Measurements from ENCODE around the gene FMO4. TPM values are rescaled to one million over a fixed set of nuclear protein-coding genes. Genes with fewer than 3 reads are reported as not detected.
"Not testable (repeated sequence)": the region's sequence is repeated elsewhere in the genome, so short reads cannot be mapped to it uniquely, and the experiment has no call there.

The FMO4 gene
- total RNA-seq, 1 experiment from 2014 or later, result 2.6 TPM

GRCh38 chr1:171298696-171299095 lies 15.3 kb upstream of the FMO4 start:
- DNase-seq, result peak; percentile 13
- no peaks in the 10 kb centered on the region for H3K36me3 ChIP-seq (replicated peaks; ENCODE audit: control insufficient read depth, insufficient read depth, low read length)
- H3K4me3 ChIP-seq (ENCODE audit: insufficient read depth, low read depth, low read length), result no peak overlapping the region
- H3K27me3 ChIP-seq (ENCODE audit: control insufficient read depth, insufficient read depth, low read length), result no peaks in the 10 kb centered on the region

GRCh38 chr1:171299342-171299741 lies 14.6 kb upstream of the FMO4 start:
- no peaks in the 10 kb centered on the region for H3K27me3 ChIP-seq (ENCODE audit: control insufficient read depth, insufficient read depth, low read length)
- no peak overlapping the region for H3K4me3 ChIP-seq (ENCODE audit: insufficient read depth, low read depth, low read length)
- DNase-seq, result no peak
- H3K36me3 ChIP-seq (replicated peaks; ENCODE audit: control insufficient read depth, insufficient read depth, low read length), result no peaks in the 10 kb centered on the region

- no peak overlapping the region for H3K4me3 ChIP-seq (ENCODE audit: insufficient read depth, low read depth, low read length)
- H3K36me3 ChIP-seq (replicated peaks; ENCODE audit: control insufficient read depth, insufficient read depth, low read length), result no peaks in the 10 kb centered on the region
- no peak for DNase-seq
- no peaks in the 10 kb centered on the region for H3K27me3 ChIP-seq (ENCODE audit: control insufficient read depth, insufficient read depth, low read length)
Observed at GRCh38 chr1:171300401-171300800, 13.6 kb upstream of the FMO4 start.

- Histone ChIP-seq H3K36me3 (replicated peaks; ENCODE audit: control insufficient read depth, insufficient read depth, low read length) (no peaks in the 10 kb centered on the region), H3K27me3 (ENCODE audit: control insufficient read depth, insufficient read depth, low read length) (no peaks in the 10 kb centered on the region; the same call in 1 of the 2 replicates), H3K4me3 (ENCODE audit: insufficient read depth, low read depth, low read length) (no peak overlapping the region)
- DNase-seq, result no peak
Observed at GRCh38 chr1:171310661-171311087, 3.3 kb upstream of the FMO4 start.

- no peak for DNase-seq
- Histone ChIP-seq H3K27me3 (ENCODE audit: control insufficient read depth, insufficient read depth, low read length) (no peaks in the 10 kb centered on the region; the same call in 1 of the 2 replicates), H3K4me3 (ENCODE audit: insufficient read depth, low read depth, low read length) (no peak overlapping the region), H3K36me3 (replicated peaks; ENCODE audit: control insufficient read depth, insufficient read depth, low read length) (no peaks in the 10 kb centered on the region)
Observed at GRCh38 chr1:171311771-171312558, 2.0 kb upstream of the FMO4 start.

- DNase-seq, result no peak
- H3K4me3 ChIP-seq (ENCODE audit: insufficient read depth, low read depth, low read length), result no peak overlapping the region
- H3K36me3 ChIP-seq (replicated peaks; ENCODE audit: control insufficient read depth, insufficient read depth, low read length), result no peaks in the 10 kb centered on the region
- H3K27me3 ChIP-seq (ENCODE audit: control insufficient read depth, insufficient read depth, low read length), result no peaks in the 10 kb centered on the region; the same call in 1 of the 2 replicates
Observed at GRCh38 chr1:171313319-171313834, 606 bp upstream of the FMO4 start.

GRCh38 chr1:171329251-171329650 lies 15.3 kb downstream of the FMO4 start:
- no peaks in the 10 kb centered on the region for H3K36me3 ChIP-seq (replicated peaks; ENCODE audit: control insufficient read depth, insufficient read depth, low read length)
- no peak for DNase-seq
- H3K27me3 ChIP-seq (ENCODE audit: control insufficient read depth, insufficient read depth, low read length), result no peaks in the 10 kb centered on the region
- H3K4me3 ChIP-seq (ENCODE audit: insufficient read depth, low read depth, low read length), result no peak overlapping the region

- no peak for DNase-seq
Observed at GRCh38 chr1:171334024-171334640, 20.1 kb downstream of the FMO4 start.

GRCh38 chr1:171335964-171336363 lies 22.0 kb downstream of the FMO4 start:
- no peak for DNase-seq
- no peaks in the 10 kb centered on the region for H3K36me3 ChIP-seq (replicated peaks; ENCODE audit: control insufficient read depth, insufficient read depth, low read length)
- no peaks in the 10 kb centered on the region for H3K27me3 ChIP-seq (ENCODE audit: control insufficient read depth, insufficient read depth, low read length)
- H3K4me3 ChIP-seq (ENCODE audit: insufficient read depth, low read depth, low read length), result no peak overlapping the region

More at GRCh38 chr1:171334024-171334640, 20.1 kb downstream of the FMO4 start:
- Histone ChIP-seq H3K36me3 (replicated peaks; ENCODE audit: control insufficient read depth, insufficient read depth, low read length) (no peaks in the 10 kb centered on the region), H3K4me3 (ENCODE audit: insufficient read depth, low read depth, low read length) (no peak overlapping the region), H3K27me3 (ENCODE audit: control insufficient read depth, insufficient read depth, low read length) (no peaks in the 10 kb centered on the region)

- H3K27me3 ChIP-seq (ENCODE audit: control insufficient read depth, insufficient read depth, low read length); DNase-seq; H3K4me3 ChIP-seq (ENCODE audit: insufficient read depth, low read depth, low read length); H3K36me3 ChIP-seq (replicated peaks; ENCODE audit: control insufficient read depth, insufficient read depth, low read length): not testable (repeated sequence)
Observed at GRCh38 chr1:171339345-171339744, 25.4 kb downstream of the FMO4 start.

GRCh38 chr1:171343727-171344472 lies 29.9 kb downstream of the FMO4 start:
- Histone ChIP-seq H3K4me3 (ENCODE audit: insufficient read depth, low read depth, low read length) (no peak overlapping the region), H3K36me3 (replicated peaks; ENCODE audit: control insufficient read depth, insufficient read depth, low read length) (no peaks in the 10 kb centered on the region), H3K27me3 (ENCODE audit: control insufficient read depth, insufficient read depth, low read length) (no peaks in the 10 kb centered on the region)
- DNase-seq, result no peak

GRCh38 chr1:171344473-171344820 lies 30.5 kb downstream of the FMO4 start:
- Histone ChIP-seq H3K4me3 (ENCODE audit: insufficient read depth, low read depth, low read length) (no peak overlapping the region), H3K36me3 (replicated peaks; ENCODE audit: control insufficient read depth, insufficient read depth, low read length) (no peaks in the 10 kb centered on the region), H3K27me3 (ENCODE audit: control insufficient read depth, insufficient read depth, low read length) (no peaks in the 10 kb centered on the region)
- DNase-seq, result no peak

- Histone ChIP-seq H3K27me3 (ENCODE audit: control insufficient read depth, insufficient read depth, low read length) (no peaks in the 10 kb centered on the region), H3K36me3 (replicated peaks; ENCODE audit: control insufficient read depth, insufficient read depth, low read length) (no peaks in the 10 kb centered on the region), H3K4me3 (ENCODE audit: insufficient read depth, low read depth, low read length) (no peak overlapping the region)
- DNase-seq, result no peak
Observed at GRCh38 chr1:171345536-171345935, 31.6 kb downstream of the FMO4 start.

- DNase-seq, result no peak
- Histone ChIP-seq H3K4me3 (ENCODE audit: insufficient read depth, low read depth, low read length) (no peak overlapping the region), H3K36me3 (replicated peaks; ENCODE audit: control insufficient read depth, insufficient read depth, low read length) (no peaks in the 10 kb centered on the region), H3K27me3 (ENCODE audit: control insufficient read depth, insufficient read depth, low read length) (no peaks in the 10 kb centered on the region)
Observed at GRCh38 chr1:171346881-171347280, 32.9 kb downstream of the FMO4 start.

GRCh38 chr1:171350594-171350993 lies 36.6 kb downstream of the FMO4 start:
- DNase-seq, result no peak
- Histone ChIP-seq H3K4me3 (ENCODE audit: insufficient read depth, low read depth, low read length) (no peak overlapping the region), H3K27me3 (ENCODE audit: control insufficient read depth, insufficient read depth, low read length) (no peaks in the 10 kb centered on the region), H3K36me3 (replicated peaks; ENCODE audit: control insufficient read depth, insufficient read depth, low read length) (no peaks in the 10 kb centered on the region)
